Upper lobe of left lung (tissue), 6 donors: ENCODE data around the gene PIK3R3. TPM values are rescaled to one million over a fixed set of nuclear protein-coding genes. Genes with fewer than 3 reads are reported as not detected.

Experiments used
- ATAC-seq, 2 donors: fragments of 200-7000 bp; cut with Tn5 transposase; one replicate each; pipeline ENCODE4 v1.9.1; 2022; ENCODE audit warnings: mild to moderate bottlenecking in 2 of 2, moderate library complexity in 2 of 2; ENCODE audit not compliant: low FRiP score in 2 of 2
- DNase-seq, 2 donors: peaks; one replicate each; pipeline ENCODE4 v3.0.0-alpha.2; 2019 to 2020
- H3K27ac ChIP-seq, 4 donors: fragments of 200-600 bp; sonication (generic); one replicate each; pipeline ENCODE4 v1.5.1; 2016 to 2019
- H3K27me3 ChIP-seq, 4 donors: fragments of 200-600 bp; sonication (generic); one replicate each; pipeline ENCODE4 v1.5.1; 2017 to 2019
- H3K36me3 ChIP-seq, 4 donors: fragments of 200-600 bp; sonication (generic); one replicate each; pipeline ENCODE4 v1.5.1; 2016 to 2019
- H3K4me1 ChIP-seq, 4 donors: fragments of 200-600 bp; sonication (generic); one replicate each; pipeline ENCODE4 v1.5.1; 2018 to 2019
- H3K4me3 ChIP-seq, 4 donors: fragments of 200-600 bp; sonication (generic); one replicate each; pipeline ENCODE4 v1.5.1; 2017 to 2019; ENCODE audit warnings: mild to moderate bottlenecking in 2 of 4, moderate library complexity in 1 of 4
- H3K9me3 ChIP-seq, 4 donors: fragments of 200-600 bp; sonication (generic); one replicate each; pipeline ENCODE4 v1.5.1; 2018 to 2019
- EP300 ChIP-seq, 4 donors: sonication (generic); formaldehyde crosslinking; IDR thresholded peaks; one replicate each; pipeline ENCODE4 v1.5.1; 2017; ENCODE audit warnings: antibody characterized with exemption in 4 of 4, control low read depth in 2 of 4
- POLR2A ChIP-seq, 4 donors: fragments of 450-650 bp; IDR thresholded peaks; one replicate each; pipeline ENCODE4 v1.5.1; 2016 to 2017; ENCODE audit warnings: antibody characterized with exemption in 4 of 4, mild to moderate bottlenecking in 2 of 4
- POLR2AphosphoS5 ChIP-seq, 2 donors: sonication (generic); formaldehyde crosslinking; IDR thresholded peaks; one replicate each; pipeline ENCODE4 v1.5.1; 2017; ENCODE audit warnings: antibody characterized with exemption in 2 of 2
- WGBS, 2 donors: methylation state at CpG; one replicate each; pipeline ENCODE4 v1.1.5; 2017 to 2018; 5-methylcytosine and 5-hydroxymethylcytosine counted together
- total RNA-seq, 6 donors: library from RNA; depleted of rRNA in 4 of 6; stranded (reverse); fragments of >200 nt in 4 of 6; gene quantifications; one replicate each; pipeline versions ENCODE4 v1.1.0 to v1.2.1, GENCODE V29; 2016 to 2021
- TF ChIP-seq, protein P1 (sequence below), 6 experiments: fragments of 450-650 bp in 4 of 6; fragments of 200-600 bp in 2 of 6; sonication (generic) in 2 of 6; IDR thresholded peaks; one replicate each; pipeline ENCODE4 v1.5.1; 2016 to 2019; ENCODE audit warnings: antibody characterized with exemption in 6 of 6
- donor health status: DM: no; HTN: no; CAD: no; lungs with moderate emphysema.
- donor health status: DM: no; HTN: yes; CAD: no; lungs with severe emphysema.

The PIK3R3 gene
- total RNA-seq, 6 donors from 2014 or later, result 11.2 to 43.7 (median 33.0) TPM

GRCh38 chr1:46056325-46056724, 76.1 kb downstream of the PIK3R3 start:
- no peak for TF ChIP-seq EP300 (IDR thresholded peaks at IDR 0.05)
- TF ChIP-seq POLR2A (IDR thresholded peaks at IDR 0.05), result no peak
- TF ChIP-seq POLR2AphosphoS5 (IDR thresholded peaks at IDR 0.05), result no peak
- ATAC-seq (no peak), DNase-seq (no peak)
- no peak overlapping the region for H3K27ac ChIP-seq
- H3K36me3 ChIP-seq, result peaks cover 0 to 36% (median under 1%) of the 10 kb centered on the region in 4 donors
- 96 to 99% methylated on average over 5 of the region's 5 CpGs for WGBS, 2 donors
- H3K4me1 ChIP-seq, result peaks cover 0 to 8% (median 2%) of the 10 kb centered on the region in 4 donors
- H3K27me3 ChIP-seq, result no peaks in the 10 kb centered on the region
- H3K4me3 ChIP-seq, result no peak overlapping the region
- no peaks in the 10 kb centered on the region for H3K9me3 ChIP-seq

GRCh38 chr1:46053734-46054133, 78.7 kb downstream of the PIK3R3 start:
- DNase-seq (no peak), ATAC-seq (peak in 1 of 2 donors; percentile 55)
- TF ChIP-seq EP300 (IDR thresholded peaks at IDR 0.05) (peak in 1 of 4 donors; percentile 37), POLR2A (IDR thresholded peaks at IDR 0.05) (no peak)
- TF ChIP-seq, protein P1, sequence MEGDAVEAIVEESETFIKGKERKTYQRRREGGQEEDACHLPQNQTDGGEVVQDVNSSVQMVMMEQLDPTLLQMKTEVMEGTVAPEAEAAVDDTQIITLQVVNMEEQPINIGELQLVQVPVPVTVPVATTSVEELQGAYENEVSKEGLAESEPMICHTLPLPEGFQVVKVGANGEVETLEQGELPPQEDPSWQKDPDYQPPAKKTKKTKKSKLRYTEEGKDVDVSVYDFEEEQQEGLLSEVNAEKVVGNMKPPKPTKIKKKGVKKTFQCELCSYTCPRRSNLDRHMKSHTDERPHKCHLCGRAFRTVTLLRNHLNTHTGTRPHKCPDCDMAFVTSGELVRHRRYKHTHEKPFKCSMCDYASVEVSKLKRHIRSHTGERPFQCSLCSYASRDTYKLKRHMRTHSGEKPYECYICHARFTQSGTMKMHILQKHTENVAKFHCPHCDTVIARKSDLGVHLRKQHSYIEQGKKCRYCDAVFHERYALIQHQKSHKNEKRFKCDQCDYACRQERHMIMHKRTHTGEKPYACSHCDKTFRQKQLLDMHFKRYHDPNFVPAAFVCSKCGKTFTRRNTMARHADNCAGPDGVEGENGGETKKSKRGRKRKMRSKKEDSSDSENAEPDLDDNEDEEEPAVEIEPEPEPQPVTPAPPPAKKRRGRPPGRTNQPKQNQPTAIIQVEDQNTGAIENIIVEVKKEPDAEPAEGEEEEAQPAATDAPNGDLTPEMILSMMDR (IDR thresholded peaks at IDR 0.05), result no peak
- H3K9me3 ChIP-seq, result no peaks in the 10 kb centered on the region
- no peak overlapping the region for H3K27ac ChIP-seq
- peaks cover 0 to 8% (median 2%) of the 10 kb centered on the region in 4 donors for H3K4me1 ChIP-seq
- WGBS, 2 donors, result 63 to 70% methylated on average over 2 of the region's 2 CpGs
- no peak overlapping the region for H3K4me3 ChIP-seq
- peaks cover 0 to 34% (median 0%) of the 10 kb centered on the region in 4 donors for H3K36me3 ChIP-seq
- H3K27me3 ChIP-seq, result no peaks in the 10 kb centered on the region

GRCh38 chr1:46044116-46044515, 88.3 kb downstream of the PIK3R3 start:
- TF ChIP-seq EP300 (IDR thresholded peaks at IDR 0.05), result no peak
- TF ChIP-seq, protein P1 (IDR thresholded peaks at IDR 0.05), result no peak
- TF ChIP-seq POLR2AphosphoS5 (IDR thresholded peaks at IDR 0.05), result no peak
- TF ChIP-seq POLR2A (IDR thresholded peaks at IDR 0.05), result no peak
- peaks cover 19 to 29% (median 22%) of the 10 kb centered on the region in 4 donors for H3K4me1 ChIP-seq
- no peaks in the 10 kb centered on the region for H3K9me3 ChIP-seq
- 91 to 96% methylated on average over 5 of the region's 5 CpGs for WGBS, 2 donors
- H3K4me3 ChIP-seq, result no peak overlapping the region
- H3K27ac ChIP-seq, result no peak overlapping the region
- H3K27me3 ChIP-seq, result no peaks in the 10 kb centered on the region
- no peak for ATAC-seq
- peaks cover 0 to 52% (median 12%) of the 10 kb centered on the region in 4 donors for H3K36me3 ChIP-seq
- no peak for DNase-seq

- H3K27ac ChIP-seq, result no peak overlapping the region
- peak in 1 of 2 donors; percentile 23 for ATAC-seq
- no peaks in the 10 kb centered on the region for H3K27me3 ChIP-seq
- WGBS, 2 donors, result 42 to 65% methylated on average over 11 of the region's 11 CpGs
- no peak for DNase-seq
- H3K9me3 ChIP-seq, result no peaks in the 10 kb centered on the region
- H3K36me3 ChIP-seq, result peaks cover 0 to 48% (median 12%) of the 10 kb centered on the region in 4 donors
- TF ChIP-seq, protein P1 (IDR thresholded peaks at IDR 0.05), result no peak
- no peak for TF ChIP-seq POLR2A (IDR thresholded peaks at IDR 0.05)
- H3K4me3 ChIP-seq, result no peak overlapping the region
- peaks cover 19 to 32% (median 26%) of the 10 kb centered on the region in 4 donors for H3K4me1 ChIP-seq
These were observed 88.9 kb downstream of the PIK3R3 start for GRCh38 chr1:46043458-46044017.

GRCh38 chr1:46041974-46042373, 90.5 kb downstream of the PIK3R3 start:
- no peak overlapping the region for H3K4me3 ChIP-seq
- H3K9me3 ChIP-seq, result no peaks in the 10 kb centered on the region
- H3K27ac ChIP-seq, result no peak overlapping the region
- TF ChIP-seq, protein P1 (IDR thresholded peaks at IDR 0.05), result no peak
- TF ChIP-seq POLR2AphosphoS5 (IDR thresholded peaks at IDR 0.05), result no peak
- TF ChIP-seq POLR2A (IDR thresholded peaks at IDR 0.05), result no peak
- TF ChIP-seq EP300 (IDR thresholded peaks at IDR 0.05), result no peak
- H3K27me3 ChIP-seq, result no peaks in the 10 kb centered on the region
- ATAC-seq (no peak), DNase-seq (no peak)
- peaks cover 19 to 43% (median 36%) of the 10 kb centered on the region in 4 donors for H3K4me1 ChIP-seq
- H3K36me3 ChIP-seq, result peaks cover 0 to 48% (median 12%) of the 10 kb centered on the region in 4 donors
